B cell (primary cell): Measurements from ENCODE around the gene BRD9. TPM values are rescaled to one million over a fixed set of nuclear protein-coding genes. Genes with fewer than 3 reads are reported as not detected.
"Not testable (repeated sequence)": the region's sequence is repeated elsewhere in the genome, so short reads cannot be mapped to it uniquely, and the experiment has no call there.

ENCODE experiments used
- ATAC-seq: fragments of 200-7000 bp; cut with Tn5 transposase; one replicate; pipeline ENCODE4 v1.10.0; 2021; ENCODE audit warnings: low read depth, mild to moderate bottlenecking, moderate number of reproducible peaks, moderate library complexity
- CTCF ChIA-PET: fragments of 350-600 bp; sonication (Branson Sonifier 250); formaldehyde crosslinking; loops from one replicate; lab custom pipeline; 2021; ENCODE audit warnings: antibody characterized with exemption, inconsistent platforms; lab: Charles Lee
- POLR2A ChIA-PET: fragments of 350-600 bp; sonication (Branson Sonifier 250); formaldehyde crosslinking; loops from one replicate; lab custom pipeline; 2021; ENCODE audit warnings: antibody characterized with exemption; lab: Charles Lee
- DNase-seq: peaks from one replicate; pipeline ENCODE4 v3.0.0; 2013
- H2AFZ ChIP-seq: 2 replicates; pipeline ENCODE4 v1.6.1; 2012; ENCODE audit warnings: mild to moderate bottlenecking, low read depth, low read length; ENCODE audit not compliant: insufficient read depth, poor library complexity, severe bottlenecking
- H3K27ac ChIP-seq, 2 donors: 1 replicate in 1 of 2; 2 replicates in 1 of 2; pipeline ENCODE4 v1.5.1; 2012 to 2013; ENCODE audit warnings: low read length in 2 of 2, mild to moderate bottlenecking in 2 of 2, moderate library complexity in 1 of 2
- H3K27me3 ChIP-seq, 4 experiments: fragments of 200-600 bp in 1 of 4; sonication (generic) in 1 of 4; replicated peaks in 1 of 4; 1 replicate in 2 of 4; 2 replicates in 2 of 4; pipeline versions ENCODE4 v1.6.1 to v1.7.0; 2013 to 2016; ENCODE audit warnings: low read length in 3 of 4, mild to moderate bottlenecking in 2 of 4, mixed read lengths in 1 of 4, moderate library complexity in 1 of 4; ENCODE audit not compliant: insufficient read depth in 4 of 4, control insufficient read depth in 3 of 4; ENCODE audit errors: control extremely low read depth in 1 of 4
- H3K36me3 ChIP-seq, 2 experiments: replicated peaks in 1 of 2; 1 replicate in 1 of 2; 2 replicates in 1 of 2; pipeline versions ENCODE4 v1.6.1 to v1.7.1; 2013; ENCODE audit warnings: low read length in 1 of 2; ENCODE audit not compliant: insufficient read depth in 2 of 2, control insufficient read depth in 1 of 2; ENCODE audit errors: control extremely low read depth in 1 of 2, extremely low read depth in 1 of 2
- H3K4me1 ChIP-seq, 2 donors: fragments of 200-600 bp in 1 of 2; sonication (generic) in 1 of 2; 1 replicate in 1 of 2; 2 replicates in 1 of 2; pipeline versions ENCODE4 v1.5.1 to v1.6.1; 2013 to 2017; ENCODE audit warnings: low read length in 2 of 2; ENCODE audit not compliant: control insufficient read depth in 2 of 2, insufficient read depth in 2 of 2
- H3K4me2 ChIP-seq: replicated peaks from 2 replicates; pipeline ENCODE3; 2012; ENCODE audit warnings: mild to moderate bottlenecking, low read depth, low read length; ENCODE audit not compliant: poor library complexity, severe bottlenecking
- H3K4me3 ChIP-seq, 5 experiments: fragments of 200-600 bp in 1 of 5; sonication (generic) in 1 of 5; 1 replicate in 3 of 5; 2 replicates in 2 of 5; pipeline versions ENCODE4 v1.5.1 to v1.7.0; 2011 to 2016; ENCODE audit warnings: low read length in 4 of 5, mild to moderate bottlenecking in 4 of 5, low read depth in 2 of 5, control low read depth in 1 of 5, moderate library complexity in 1 of 5; ENCODE audit not compliant: insufficient read depth in 1 of 5; ENCODE audit errors: control extremely low read depth in 1 of 5, extremely low read depth in 1 of 5
- H3K79me2 ChIP-seq: fragments of 200-600 bp; sonication (generic); one replicate; pipeline ENCODE4 v1.6.0; 2016; ENCODE audit warnings: low read length; ENCODE audit not compliant: control insufficient read depth, insufficient read depth
- H3K9ac ChIP-seq: fragments of 200-600 bp; sonication (generic); 2 replicates; pipeline ENCODE4 v1.6.1; 2017; ENCODE audit warnings: mild to moderate bottlenecking, low read length, moderate library complexity
- H3K9me3 ChIP-seq, 3 donors: one replicate each; pipeline versions ENCODE4 v1.6.1 to v1.7.1; 2013; ENCODE audit warnings: low read length in 2 of 3; ENCODE audit not compliant: control insufficient read depth in 2 of 3, insufficient read depth in 1 of 3; ENCODE audit errors: control extremely low read depth in 1 of 3
- H4K20me1 ChIP-seq: 2 replicates; pipeline ENCODE4 v1.6.0; 2012; ENCODE audit warnings: mild to moderate bottlenecking, low read length; ENCODE audit not compliant: insufficient read depth, control insufficient read depth, poor library complexity, severe bottlenecking
- H3K27ac Mint-ChIP-seq: one replicate; pipeline ENCODE4 v1.8.0; 2021; ENCODE audit warnings: mixed read lengths
- H3K27me3 Mint-ChIP-seq: one replicate; pipeline ENCODE4 v1.8.0; 2021; ENCODE audit warnings: mixed read lengths
- H3K4me1 Mint-ChIP-seq: one replicate; pipeline ENCODE4 v1.8.0; 2021; ENCODE audit warnings: mixed read lengths
- H3K4me3 Mint-ChIP-seq: one replicate; pipeline ENCODE4 v1.8.0; 2021; ENCODE audit warnings: mixed read lengths
- H3K9me3 Mint-ChIP-seq: one replicate; pipeline ENCODE4 v1.8.0; 2022; ENCODE audit warnings: mixed read lengths; ENCODE audit not compliant: insufficient read depth
- CTCF ChIP-seq: fragments of 200-600 bp; IDR thresholded peaks from one replicate; pipeline ENCODE4 v1.8.0; 2022; ENCODE audit warnings: antibody characterized with exemption, mild to moderate bottlenecking
- EZH2 ChIP-seq: IDR thresholded peaks from 2 replicates; pipeline ENCODE4 v1.6.1; 2012; ENCODE audit warnings: borderline replicate concordance, low read depth, mild to moderate bottlenecking, moderate library complexity, low read length; ENCODE audit not compliant: insufficient read depth, poor library complexity, severe bottlenecking
- WGBS: methylation state at CpG from one replicate; pipeline ENCODE4 v1.1.5; 2013; ENCODE audit warnings: missing lambda C conversion rate; ENCODE audit not compliant: insufficient coverage; 5-methylcytosine and 5-hydroxymethylcytosine counted together
- intact Hi-C: fragments of 100-400 bp; cut with micrococcal nuclease; formaldehyde crosslinking; loops from one replicate; pipeline ENCODE4 v1.10.0; 2022
- polyA plus RNA-seq: library from polyadenylated mRNA; depleted of rRNA; stranded (reverse); fragments of >200 nt; gene quantifications from 2 replicates; pipeline ENCODE4 v1.2.3, GENCODE V29; 2012
- total RNA-seq, 2 donors: library from RNA; stranded (reverse); fragments of 120-200 nt in 1 of 2; gene quantifications; 1 replicate in 1 of 2; 2 replicates in 1 of 2; pipeline versions ENCODE4 v1.2.3 to v1.2.4, GENCODE V29; 2013 to 2022

Gene BRD9
- total and polyA plus RNA-seq, 2 donors (not counting 1 experiment from before 2014, with no cell fraction given) = 28.3 to 68.6 TPM

DNA sequence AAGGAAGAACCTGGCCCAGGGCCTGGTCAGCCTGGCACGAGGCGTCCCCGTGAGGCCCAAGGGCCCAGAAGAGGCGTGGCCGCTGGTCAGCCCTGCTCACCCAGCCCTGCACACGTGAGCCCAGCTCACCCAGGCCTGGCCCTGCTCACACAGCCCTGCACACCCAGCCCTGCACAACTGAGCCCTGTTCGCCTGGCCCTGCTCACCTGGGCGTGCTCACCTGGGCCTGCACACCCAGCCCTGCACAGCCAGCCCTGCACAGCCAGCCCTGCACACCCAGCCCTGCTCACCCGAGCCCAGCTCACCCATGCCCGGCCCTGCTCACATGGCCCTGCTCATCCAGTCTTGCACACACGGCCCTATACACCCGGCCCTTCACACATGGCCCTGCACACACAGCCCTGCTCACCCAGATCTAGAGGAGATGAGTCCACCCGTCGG lies 43.9 kb downstream of the BRD9 start:
- H3K9me3 ChIP-seq = no peaks in the 10 kb centered on the region
- H3K36me3 ChIP-seq = no peaks in the 10 kb centered on the region
- H3K4me3 ChIP-seq = no peak overlapping the region
- intact Hi-C loops = no loop called here
- H3K79me2 ChIP-seq = no peaks in the 10 kb centered on the region
- H2AFZ ChIP-seq = no peak overlapping the region
- no peaks in the 10 kb centered on the region for H3K9me3 Mint-ChIP-seq
- no peak overlapping the region for H3K27ac ChIP-seq
- no peak overlapping the region for H3K27ac Mint-ChIP-seq
- H3K4me1 Mint-ChIP-seq = peaks cover 6% of the 10 kb centered on the region
- no peak overlapping the region for H3K9ac ChIP-seq
- 96% methylated on average over 14 of the region's 14 CpGs for WGBS
- no peak overlapping the region for H3K4me3 Mint-ChIP-seq
- DNase-seq = no peak
- CTCF ChIA-PET = no interaction called here
- peaks cover 6% of the 10 kb centered on the region for H3K27me3 Mint-ChIP-seq
- no peak for ATAC-seq
- H3K4me2 ChIP-seq = no peak overlapping the region
- no peaks in the 10 kb centered on the region for H4K20me1 ChIP-seq
- no peak for TF ChIP-seq EZH2
- TF ChIP-seq CTCF = no peak
- H3K4me1 ChIP-seq = no peaks in the 10 kb centered on the region
- H3K27me3 ChIP-seq = peaks cover 0 to 3% (median 0%) of the 10 kb centered on the region in 4 experiments
- POLR2A ChIA-PET = no interaction called here

DNA sequence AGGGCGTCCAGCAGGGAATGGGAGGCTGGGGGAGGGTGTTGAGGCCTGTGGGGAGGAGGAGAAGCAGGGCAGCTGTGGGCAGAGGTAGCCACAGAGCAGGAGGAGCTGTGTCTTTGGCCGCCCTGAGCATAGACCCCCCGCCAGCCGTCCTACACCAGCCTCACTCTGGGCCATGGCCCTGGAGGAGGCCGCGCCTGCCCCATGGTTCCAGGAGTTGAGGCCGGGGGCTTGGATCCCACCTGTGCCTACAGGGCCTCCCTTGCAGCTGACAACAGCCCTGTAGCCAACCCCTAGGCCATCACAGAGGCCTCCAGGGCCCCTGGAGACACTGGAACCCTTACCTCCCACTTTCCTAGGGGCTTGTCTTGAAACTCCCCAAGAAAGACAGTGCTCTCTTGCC lies 44.9 kb downstream of the BRD9 start:
- H3K4me3 ChIP-seq, H3K27ac ChIP-seq, H3K9ac ChIP-seq, H4K20me1 ChIP-seq, H3K36me3 ChIP-seq, H3K4me2 ChIP-seq, H2AFZ ChIP-seq, H3K9me3 ChIP-seq, H3K4me1 ChIP-seq, DNase-seq, H3K27ac Mint-ChIP-seq, POLR2A ChIA-PET, H3K27me3 ChIP-seq, H3K4me1 Mint-ChIP-seq, H3K27me3 Mint-ChIP-seq, H3K9me3 Mint-ChIP-seq, CTCF ChIA-PET, ATAC-seq, intact Hi-C loops, H3K79me2 ChIP-seq, H3K4me3 Mint-ChIP-seq: not testable (repeated sequence)
- no CpG with 5 or more reads among the region's 7 CpGs for WGBS

DNA sequence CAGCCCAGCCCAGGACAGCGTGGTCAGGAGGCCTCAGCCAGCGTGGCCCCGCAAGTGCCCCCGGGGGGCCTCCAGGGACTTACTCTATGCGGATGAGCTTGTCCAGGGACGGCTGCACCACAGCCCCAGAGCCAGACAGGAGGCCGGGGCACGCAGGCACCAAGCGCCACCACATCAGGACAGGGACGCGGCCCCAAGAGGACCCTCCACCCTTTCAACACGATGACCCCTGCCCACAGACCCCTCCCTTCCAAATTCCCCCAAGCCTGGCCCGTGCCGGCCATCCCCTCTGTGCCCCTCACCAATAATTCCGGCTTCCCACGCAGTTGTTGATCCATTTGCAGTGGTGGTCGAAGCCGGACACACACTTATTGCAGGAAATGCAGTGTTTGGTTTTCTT lies 45.4 kb downstream of the BRD9 start:
- H3K4me3 Mint-ChIP-seq, H3K27me3 ChIP-seq, H3K27ac Mint-ChIP-seq, H3K4me1 ChIP-seq, H3K9me3 ChIP-seq, DNase-seq, H3K9ac ChIP-seq, CTCF ChIA-PET, H3K27me3 Mint-ChIP-seq, H3K79me2 ChIP-seq, H3K36me3 ChIP-seq, H3K9me3 Mint-ChIP-seq, H2AFZ ChIP-seq, ATAC-seq, H3K4me2 ChIP-seq, POLR2A ChIA-PET, H3K4me1 Mint-ChIP-seq, intact Hi-C loops, H3K4me3 ChIP-seq, H3K27ac ChIP-seq, H4K20me1 ChIP-seq: not testable (repeated sequence)
- 100% methylated on average over 5 of the region's 18 CpGs for WGBS
